Cardiac fibroblast (primary cell): ENCODE data around the gene ZNF593.

Experiments
- DNase-seq, 2 donors: peaks; one replicate each; pipeline versions ENCODE4 v3.0.0 to v3.0.0-alpha.2; 2010; ENCODE audit warnings: low read depth in 2 of 2
- H3K4me3 ChIP-seq, 2 donors: replicated peaks in 1 of 2; 1 replicate in 1 of 2; 2 replicates in 1 of 2; pipeline ENCODE4 v1.5.1; 2011; ENCODE audit warnings: low read depth in 2 of 2, low read length in 2 of 2, mild to moderate bottlenecking in 2 of 2, moderate library complexity in 1 of 2
- TF ChIP-seq, protein P1 (sequence below): IDR thresholded peaks from one replicate; pipeline ENCODE4 v1.5.1; 2011; ENCODE audit warnings: low read depth, mild to moderate bottlenecking, low read length, inconsistent platforms

Gene ZNF593

GRCh38 chr1:26210147-26210870 is 40.6 kb downstream of the ZNF593 start:
- TF ChIP-seq, protein P1, sequence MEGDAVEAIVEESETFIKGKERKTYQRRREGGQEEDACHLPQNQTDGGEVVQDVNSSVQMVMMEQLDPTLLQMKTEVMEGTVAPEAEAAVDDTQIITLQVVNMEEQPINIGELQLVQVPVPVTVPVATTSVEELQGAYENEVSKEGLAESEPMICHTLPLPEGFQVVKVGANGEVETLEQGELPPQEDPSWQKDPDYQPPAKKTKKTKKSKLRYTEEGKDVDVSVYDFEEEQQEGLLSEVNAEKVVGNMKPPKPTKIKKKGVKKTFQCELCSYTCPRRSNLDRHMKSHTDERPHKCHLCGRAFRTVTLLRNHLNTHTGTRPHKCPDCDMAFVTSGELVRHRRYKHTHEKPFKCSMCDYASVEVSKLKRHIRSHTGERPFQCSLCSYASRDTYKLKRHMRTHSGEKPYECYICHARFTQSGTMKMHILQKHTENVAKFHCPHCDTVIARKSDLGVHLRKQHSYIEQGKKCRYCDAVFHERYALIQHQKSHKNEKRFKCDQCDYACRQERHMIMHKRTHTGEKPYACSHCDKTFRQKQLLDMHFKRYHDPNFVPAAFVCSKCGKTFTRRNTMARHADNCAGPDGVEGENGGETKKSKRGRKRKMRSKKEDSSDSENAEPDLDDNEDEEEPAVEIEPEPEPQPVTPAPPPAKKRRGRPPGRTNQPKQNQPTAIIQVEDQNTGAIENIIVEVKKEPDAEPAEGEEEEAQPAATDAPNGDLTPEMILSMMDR: no peak
- DNase-seq: no peak
- no peak overlapping the region for H3K4me3 ChIP-seq

- H3K4me3 ChIP-seq: no peak overlapping the region
- no peak for DNase-seq
- TF ChIP-seq, protein P1: no peak
These were observed 43.0 kb downstream of the ZNF593 start for GRCh38 chr1:26212726-26213125.

DNA sequence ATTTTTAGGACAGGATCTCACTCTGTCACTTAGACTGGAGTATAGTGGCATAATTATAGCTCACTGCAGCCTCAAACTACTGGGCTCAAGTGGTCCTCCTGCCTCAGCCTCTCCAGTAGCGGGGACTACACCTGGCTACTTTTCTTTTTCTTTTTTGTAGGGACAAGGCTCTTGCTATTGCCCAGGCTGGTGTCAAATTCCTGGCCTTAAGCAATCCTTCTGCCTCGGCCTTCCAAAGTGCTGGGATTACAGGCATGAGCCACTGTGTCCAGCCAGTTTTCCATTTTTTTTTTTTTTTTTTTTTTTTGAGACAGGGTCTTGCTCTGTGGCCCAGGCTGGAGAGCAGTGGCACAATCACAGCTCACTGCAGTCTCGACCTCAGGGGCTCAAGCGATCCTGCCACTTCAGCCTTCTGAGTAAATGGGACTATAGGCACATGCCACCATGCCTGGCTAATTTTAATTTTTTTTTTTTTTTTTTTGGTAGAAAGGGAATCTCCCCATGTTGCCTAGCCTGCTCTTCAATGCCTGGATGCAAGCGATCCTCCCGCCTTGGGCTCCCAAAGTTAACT is 43.7 kb downstream of the ZNF593 start:
- TF ChIP-seq, protein P1: no peak
- no peak for DNase-seq
- no peak overlapping the region for H3K4me3 ChIP-seq

- no peak for DNase-seq
- TF ChIP-seq, protein P1: no peak
These were observed 45.5 kb downstream of the ZNF593 start for GRCh38 chr1:26215246-26215645.

GRCh38 chr1:26218906-26219494 is 49.3 kb downstream of the ZNF593 start:
- TF ChIP-seq, protein P1: no peak
- DNase-seq: no peak
- no peak overlapping the region for H3K4me3 ChIP-seq

More at GRCh38 chr1:26215246-26215645, 45.5 kb downstream of the ZNF593 start:
- no peak overlapping the region for H3K4me3 ChIP-seq
